H9 (cell line): ENCODE data around the gene IMMP1L. TPM values are rescaled to one million over a fixed set of nuclear protein-coding genes. Genes with fewer than 3 reads are reported as not detected.

ENCODE experiments used
- DNase-seq: peaks from one replicate; pipeline ENCODE4 v3.0.0-alpha.2; 2017
- H2AFZ ChIP-seq: one replicate; pipeline ENCODE4 v1.6.1; 2013; ENCODE audit warnings: mild to moderate bottlenecking, low read length, control low read depth, moderate library complexity
- H2AK5ac ChIP-seq: 2 replicates; pipeline ENCODE4 v1.6.1; 2013; ENCODE audit warnings: low read length, control low read depth, mixed read lengths; ENCODE audit not compliant: insufficient read length
- H2BK120ac ChIP-seq: one replicate; pipeline ENCODE4 v1.6.1; 2013; ENCODE audit warnings: low read depth, mild to moderate bottlenecking, low read length, control low read depth, inconsistent platforms; ENCODE audit not compliant: poor library complexity, severe bottlenecking
- H2BK12ac ChIP-seq: 2 replicates; pipeline ENCODE4 v1.6.1; 2013; ENCODE audit warnings: low read length, control low read depth, mixed read lengths, low read depth; ENCODE audit not compliant: insufficient read length
- H2BK15ac ChIP-seq: 2 replicates; pipeline ENCODE4 v1.6.1; 2013; ENCODE audit warnings: low read depth, low read length, control low read depth
- H2BK20ac ChIP-seq: one replicate; pipeline ENCODE4 v1.6.1; 2013; ENCODE audit warnings: low read depth, mild to moderate bottlenecking, low read length, control low read depth, inconsistent platforms; ENCODE audit not compliant: poor library complexity, severe bottlenecking
- H2BK5ac ChIP-seq: 2 replicates; pipeline ENCODE4 v1.6.1; 2013; ENCODE audit warnings: low read length, control low read depth, mixed read lengths; ENCODE audit not compliant: insufficient read length
- H3K14ac ChIP-seq: 2 replicates; pipeline ENCODE4 v1.6.1; 2013; ENCODE audit warnings: low read length, control low read depth; ENCODE audit not compliant: insufficient read depth
- H3K18ac ChIP-seq: 2 replicates; pipeline ENCODE4 v1.6.1; 2013; ENCODE audit warnings: low read depth, mild to moderate bottlenecking, mixed read lengths, low read length, control low read depth; ENCODE audit not compliant: insufficient read length
- H3K23ac ChIP-seq: 2 replicates; pipeline ENCODE4 v1.6.1; 2013; ENCODE audit warnings: low read length, control low read depth, mixed read lengths, low read depth; ENCODE audit not compliant: insufficient read length
- H3K23me2 ChIP-seq: 2 replicates; pipeline ENCODE4 v1.6.1; 2013; ENCODE audit warnings: low read depth, mild to moderate bottlenecking, mixed read lengths, low read length, control low read depth; ENCODE audit not compliant: insufficient read length, poor library complexity, severe bottlenecking
- H3K27ac ChIP-seq: 2 replicates; pipeline ENCODE4 v1.5.1; 2013; ENCODE audit warnings: low read length, control low read depth, mixed read lengths, low read depth; ENCODE audit not compliant: insufficient read length
- H3K27me3 ChIP-seq: 2 replicates; pipeline ENCODE4 v1.6.1; 2013; ENCODE audit warnings: low read length, control low read depth, inconsistent platforms; ENCODE audit not compliant: insufficient read depth
- H3K4ac ChIP-seq: 2 replicates; pipeline ENCODE4 v1.6.1; 2013; ENCODE audit warnings: low read depth, mild to moderate bottlenecking, control low read depth, inconsistent platforms, low read length, moderate library complexity
- H3K4me1 ChIP-seq: 2 replicates; pipeline ENCODE4 v1.6.1; 2013; ENCODE audit warnings: low read length, control low read depth, inconsistent platforms; ENCODE audit not compliant: insufficient read depth
- H3K4me2 ChIP-seq: 2 replicates; pipeline ENCODE4 v1.6.1; 2013; ENCODE audit warnings: low read length, control low read depth, mixed read lengths; ENCODE audit not compliant: insufficient read length, insufficient read depth
- H3K56ac ChIP-seq: 2 replicates; pipeline ENCODE4 v1.6.1; 2013; ENCODE audit warnings: low read depth, mild to moderate bottlenecking, mixed read lengths, low read length, control low read depth; ENCODE audit not compliant: insufficient read length
- H3K79me1 ChIP-seq: 2 replicates; pipeline ENCODE4 v1.6.1; 2013; ENCODE audit warnings: low read depth, mild to moderate bottlenecking, moderate library complexity, low read length, control low read depth, inconsistent platforms; ENCODE audit not compliant: insufficient read depth, poor library complexity, severe bottlenecking
- H3K79me2 ChIP-seq: 2 replicates; pipeline ENCODE4 v1.6.1; 2013; ENCODE audit warnings: low read length, control low read depth, inconsistent platforms; ENCODE audit not compliant: insufficient read depth
- H3K9ac ChIP-seq: 2 replicates; pipeline ENCODE4 v1.6.1; 2013; ENCODE audit warnings: low read length, control low read depth, mixed read lengths; ENCODE audit not compliant: insufficient read length; ENCODE audit errors: extremely low read depth
- H3K9me3 ChIP-seq: one replicate; pipeline ENCODE4 v1.6.1; 2013; ENCODE audit warnings: low read depth, low read length, inconsistent platforms; ENCODE audit not compliant: control insufficient read depth
- H3T11ph ChIP-seq: one replicate; pipeline ENCODE4 v1.6.1; 2013; ENCODE audit warnings: mild to moderate bottlenecking, low read length, control low read depth, inconsistent platforms
- H4K20me1 ChIP-seq: one replicate; pipeline ENCODE4 v1.6.1; 2013; ENCODE audit not compliant: control insufficient read depth, insufficient read length, insufficient read depth
- H4K5ac ChIP-seq: 2 replicates; pipeline ENCODE4 v1.6.1; 2013; ENCODE audit warnings: low read depth, mild to moderate bottlenecking, mixed read lengths, low read length, control low read depth; ENCODE audit not compliant: insufficient read length
- H4K8ac ChIP-seq: replicated peaks from 2 replicates; pipeline ENCODE4 v1.6.1; 2013; ENCODE audit warnings: low read length, control low read depth, mixed read lengths, low read depth; ENCODE audit not compliant: insufficient read length
- H4K91ac ChIP-seq: 2 replicates; pipeline ENCODE4 v1.6.1; 2013; ENCODE audit warnings: low read depth, mild to moderate bottlenecking, moderate library complexity, mixed read lengths, low read length, control low read depth; ENCODE audit not compliant: insufficient read length
- H3K27ac Mint-ChIP-seq, 3 experiments: 2 replicates in 2 of 3; 3 replicates in 1 of 3; pipeline ENCODE4 v1.8.0; 2020 to 2021; ENCODE audit warnings: mixed read lengths in 3 of 3, mild to moderate bottlenecking in 1 of 3, moderate library complexity in 1 of 3
- H3K27me3 Mint-ChIP-seq: 2 replicates; pipeline ENCODE4 v1.8.0; 2021; ENCODE audit warnings: low read depth, mild to moderate bottlenecking, moderate library complexity, mixed read lengths
- H3K36me3 Mint-ChIP-seq, 3 experiments: 2 replicates in 2 of 3; 3 replicates in 1 of 3; pipeline ENCODE4 v1.8.0; 2020 to 2021; ENCODE audit warnings: low read depth in 3 of 3, mixed read lengths in 3 of 3; ENCODE audit not compliant: insufficient read depth in 1 of 3
- H3K4me1 Mint-ChIP-seq, 2 experiments: 2 replicates each; pipeline ENCODE4 v1.8.0; 2020; ENCODE audit warnings: mixed read lengths in 2 of 2
- H3K4me3 Mint-ChIP-seq, 2 experiments: 2 replicates in 1 of 2; 3 replicates in 1 of 2; pipeline ENCODE4 v1.8.0; 2020 to 2021; ENCODE audit warnings: mild to moderate bottlenecking in 2 of 2, mixed read lengths in 2 of 2, moderate library complexity in 1 of 2
- H3K9me3 Mint-ChIP-seq, 2 experiments: 2 replicates in 1 of 2; 3 replicates in 1 of 2; pipeline ENCODE4 v1.8.0; 2020; ENCODE audit warnings: mild to moderate bottlenecking in 2 of 2, mixed read lengths in 2 of 2, moderate library complexity in 1 of 2
- WGBS: extraction: QIAGEN DNeasy Blood & Tissue Kit; methylation state at CpG from one replicate; pipeline ENCODE4 v1.1.7; 2013; ENCODE audit warnings: missing lambda C conversion rate, low lambda C conversion rate, mixed read lengths; ENCODE audit not compliant: insufficient read length; ENCODE audit errors: extremely low coverage; 5-methylcytosine and 5-hydroxymethylcytosine counted together
- total RNA-seq: library from RNA; stranded (reverse); gene quantifications from 2 replicates; pipeline ENCODE4 v1.2.1, GENCODE V29; 2021
- TF ChIP-seq, protein P1 (sequence below): fragments of 200-600 bp; sonication (generic); conservative IDR thresholded peaks from 3 replicates; pipeline ENCODE4 v1.8.0; 2021; ENCODE audit warnings: antibody characterized with exemption, mild to moderate bottlenecking

Gene IMMP1L
- total RNA-seq, 1 experiment from 2014 or later: 27.0 TPM

DNA sequence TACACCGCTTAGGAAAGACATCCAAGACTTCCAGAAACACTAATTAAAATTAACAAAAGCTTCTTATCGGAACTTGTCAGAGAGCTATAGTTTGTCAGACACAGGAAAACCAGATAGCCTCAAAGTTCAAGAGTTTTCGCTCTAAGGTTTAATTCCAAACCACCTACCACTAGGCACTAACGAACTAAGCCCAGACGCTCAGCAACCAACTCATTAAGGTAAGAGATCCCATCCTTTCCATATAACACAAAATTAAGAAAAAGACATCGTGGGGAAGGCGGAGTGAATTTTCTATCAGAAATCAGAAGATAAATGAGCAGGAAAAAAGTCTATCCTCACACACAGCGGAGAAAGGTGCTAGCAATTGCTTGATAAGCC is 382 bp downstream of the IMMP1L start:
- Histone ChIP-seq H2AFZ (peak overlapping the region; percentile 70), H4K5ac (no peak overlapping the region), H2BK5ac (no peak overlapping the region), H3K23me2 (peaks cover 4% of the 10 kb centered on the region), H2BK15ac (no peak overlapping the region), H3K79me1 (no peaks in the 10 kb centered on the region), H3K56ac (no peak overlapping the region), H4K8ac (no peak overlapping the region), H3K18ac (no peak overlapping the region), H3K9me3 (no peaks in the 10 kb centered on the region), H3K4me2 (peak overlapping the region; percentile 99), H3K23ac (no peak overlapping the region), H2BK20ac (no peak overlapping the region), H2BK120ac (no peak overlapping the region), H3K79me2 (peaks cover 8% of the 10 kb centered on the region; the same call in 1 of the 2 replicates), H2BK12ac (no peak overlapping the region), H4K91ac (no peak overlapping the region), H2AK5ac (no peak overlapping the region), H3K9ac (peak overlapping the region; percentile 98), H3K27ac (no peak overlapping the region), H4K20me1 (no peaks in the 10 kb centered on the region), H3K4ac (no peak overlapping the region), H3T11ph (no peak overlapping the region), H3K27me3 (no peaks in the 10 kb centered on the region), H3K14ac (peak overlapping the region; percentile 67; the same call in 1 of the 2 replicates), H3K4me1 (no peaks in the 10 kb centered on the region; the same call in 1 of the 2 replicates)
- TF ChIP-seq, protein P1, sequence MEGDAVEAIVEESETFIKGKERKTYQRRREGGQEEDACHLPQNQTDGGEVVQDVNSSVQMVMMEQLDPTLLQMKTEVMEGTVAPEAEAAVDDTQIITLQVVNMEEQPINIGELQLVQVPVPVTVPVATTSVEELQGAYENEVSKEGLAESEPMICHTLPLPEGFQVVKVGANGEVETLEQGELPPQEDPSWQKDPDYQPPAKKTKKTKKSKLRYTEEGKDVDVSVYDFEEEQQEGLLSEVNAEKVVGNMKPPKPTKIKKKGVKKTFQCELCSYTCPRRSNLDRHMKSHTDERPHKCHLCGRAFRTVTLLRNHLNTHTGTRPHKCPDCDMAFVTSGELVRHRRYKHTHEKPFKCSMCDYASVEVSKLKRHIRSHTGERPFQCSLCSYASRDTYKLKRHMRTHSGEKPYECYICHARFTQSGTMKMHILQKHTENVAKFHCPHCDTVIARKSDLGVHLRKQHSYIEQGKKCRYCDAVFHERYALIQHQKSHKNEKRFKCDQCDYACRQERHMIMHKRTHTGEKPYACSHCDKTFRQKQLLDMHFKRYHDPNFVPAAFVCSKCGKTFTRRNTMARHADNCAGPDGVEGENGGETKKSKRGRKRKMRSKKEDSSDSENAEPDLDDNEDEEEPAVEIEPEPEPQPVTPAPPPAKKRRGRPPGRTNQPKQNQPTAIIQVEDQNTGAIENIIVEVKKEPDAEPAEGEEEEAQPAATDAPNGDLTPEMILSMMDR: no peak
- H3K27ac Mint-ChIP-seq: peak overlapping the region; percentile 57 to 98 (median 98); a peak in 6 of 7 replicates
- no peak for DNase-seq
- peaks cover 0 to 15% (median 7%) of the 10 kb centered on the region in 3 experiments; a peak in 5 of 7 replicates for H3K36me3 Mint-ChIP-seq
- no peaks in the 10 kb centered on the region for H3K27me3 Mint-ChIP-seq
- peak overlapping the region; percentile 91 to 96 for H3K4me3 Mint-ChIP-seq
- WGBS: no CpG with 5 or more reads among the region's 8 CpGs
- no peaks in the 10 kb centered on the region for H3K9me3 Mint-ChIP-seq
- peaks cover 24 to 25% of the 10 kb centered on the region in 2 experiments for H3K4me1 Mint-ChIP-seq
